ENCODE data around the gene DBNDD2. TPM values are rescaled to one million over a fixed set of nuclear protein-coding genes. Genes with fewer than 3 reads are reported as not detected.

DBNDD2 gene
- total RNA-seq, 1 experiment from 2014 or later: 58.7 TPM

DNA sequence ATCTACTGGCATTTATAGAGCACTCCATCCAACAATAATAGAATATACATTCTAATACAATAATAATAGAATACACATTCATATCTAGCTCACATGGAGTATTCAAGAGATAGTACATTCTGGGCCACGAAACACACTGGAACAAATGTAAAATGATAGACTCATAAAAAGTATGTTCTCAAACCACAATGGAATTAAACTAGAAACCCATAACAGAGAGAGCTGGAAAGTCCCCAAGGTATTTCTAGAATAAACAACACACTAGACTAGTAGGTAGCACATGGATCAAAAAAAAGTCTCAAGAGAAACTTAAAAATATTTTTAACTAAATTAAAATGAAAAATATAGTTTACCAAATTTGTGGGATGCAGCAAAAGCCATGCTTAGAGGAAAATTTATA, 20.8 kb upstream of the DBNDD2 start:
- TF ChIP-seq, protein P1, sequence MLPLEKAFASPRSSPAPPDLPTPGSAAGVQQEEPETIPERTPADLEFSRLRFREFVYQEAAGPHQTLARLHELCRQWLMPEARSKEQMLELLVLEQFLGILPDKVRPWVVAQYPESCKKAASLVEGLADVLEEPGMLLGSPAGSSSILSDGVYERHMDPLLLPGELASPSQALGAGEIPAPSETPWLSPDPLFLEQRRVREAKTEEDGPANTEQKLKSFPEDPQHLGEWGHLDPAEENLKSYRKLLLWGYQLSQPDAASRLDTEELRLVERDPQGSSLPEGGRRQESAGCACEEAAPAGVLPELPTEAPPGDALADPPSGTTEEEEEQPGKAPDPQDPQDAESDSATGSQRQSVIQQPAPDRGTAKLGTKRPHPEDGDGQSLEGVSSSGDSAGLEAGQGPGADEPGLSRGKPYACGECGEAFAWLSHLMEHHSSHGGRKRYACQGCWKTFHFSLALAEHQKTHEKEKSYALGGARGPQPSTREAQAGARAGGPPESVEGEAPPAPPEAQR (CRISPR knock-in tag; IDR thresholded peaks at IDR 0.05): no peak
- TF ChIP-seq EMX1 (CRISPR knock-in tag; IDR thresholded peaks at IDR 0.05) (no peak), ZNF263 (CRISPR knock-in tag; IDR thresholded peaks at IDR 0.05; ENCODE audit: low read depth) (no peak), RORB (CRISPR knock-in tag; IDR thresholded peaks at IDR 0.05) (no peak)
- TF ChIP-seq, protein P2, sequence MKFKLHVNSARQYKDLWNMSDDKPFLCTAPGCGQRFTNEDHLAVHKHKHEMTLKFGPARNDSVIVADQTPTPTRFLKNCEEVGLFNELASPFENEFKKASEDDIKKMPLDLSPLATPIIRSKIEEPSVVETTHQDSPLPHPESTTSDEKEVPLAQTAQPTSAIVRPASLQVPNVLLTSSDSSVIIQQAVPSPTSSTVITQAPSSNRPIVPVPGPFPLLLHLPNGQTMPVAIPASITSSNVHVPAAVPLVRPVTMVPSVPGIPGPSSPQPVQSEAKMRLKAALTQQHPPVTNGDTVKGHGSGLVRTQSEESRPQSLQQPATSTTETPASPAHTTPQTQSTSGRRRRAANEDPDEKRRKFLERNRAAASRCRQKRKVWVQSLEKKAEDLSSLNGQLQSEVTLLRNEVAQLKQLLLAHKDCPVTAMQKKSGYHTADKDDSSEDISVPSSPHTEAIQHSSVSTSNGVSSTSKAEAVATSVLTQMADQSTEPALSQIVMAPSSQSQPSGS (CRISPR knock-in tag; IDR thresholded peaks at IDR 0.05; ENCODE audit: borderline replicate concordance, low read depth): no peak
- TF ChIP-seq, protein P3, sequence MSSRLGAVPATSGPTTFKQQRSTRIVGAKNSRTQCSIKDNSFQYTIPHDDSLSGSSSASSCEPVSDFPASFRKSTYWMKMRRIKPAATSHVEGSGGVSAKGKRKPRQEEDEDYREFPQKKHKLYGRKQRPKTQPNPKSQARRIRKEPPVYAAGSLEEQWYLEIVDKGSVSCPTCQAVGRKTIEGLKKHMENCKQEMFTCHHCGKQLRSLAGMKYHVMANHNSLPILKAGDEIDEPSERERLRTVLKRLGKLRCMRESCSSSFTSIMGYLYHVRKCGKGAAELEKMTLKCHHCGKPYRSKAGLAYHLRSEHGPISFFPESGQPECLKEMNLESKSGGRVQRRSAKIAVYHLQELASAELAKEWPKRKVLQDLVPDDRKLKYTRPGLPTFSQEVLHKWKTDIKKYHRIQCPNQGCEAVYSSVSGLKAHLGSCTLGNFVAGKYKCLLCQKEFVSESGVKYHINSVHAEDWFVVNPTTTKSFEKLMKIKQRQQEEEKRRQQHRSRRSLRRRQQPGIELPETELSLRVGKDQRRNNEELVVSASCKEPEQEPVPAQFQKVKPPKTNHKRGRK (CRISPR knock-in tag; IDR thresholded peaks at IDR 0.05; ENCODE audit: borderline replicate concordance): no peak
- TF ChIP-seq, protein P4, sequence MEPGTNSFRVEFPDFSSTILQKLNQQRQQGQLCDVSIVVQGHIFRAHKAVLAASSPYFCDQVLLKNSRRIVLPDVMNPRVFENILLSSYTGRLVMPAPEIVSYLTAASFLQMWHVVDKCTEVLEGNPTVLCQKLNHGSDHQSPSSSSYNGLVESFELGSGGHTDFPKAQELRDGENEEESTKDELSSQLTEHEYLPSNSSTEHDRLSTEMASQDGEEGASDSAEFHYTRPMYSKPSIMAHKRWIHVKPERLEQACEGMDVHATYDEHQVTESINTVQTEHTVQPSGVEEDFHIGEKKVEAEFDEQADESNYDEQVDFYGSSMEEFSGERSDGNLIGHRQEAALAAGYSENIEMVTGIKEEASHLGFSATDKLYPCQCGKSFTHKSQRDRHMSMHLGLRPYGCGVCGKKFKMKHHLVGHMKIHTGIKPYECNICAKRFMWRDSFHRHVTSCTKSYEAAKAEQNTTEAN (CRISPR knock-in tag; IDR thresholded peaks at IDR 0.05): no peak
- TF ChIP-seq, protein P5, sequence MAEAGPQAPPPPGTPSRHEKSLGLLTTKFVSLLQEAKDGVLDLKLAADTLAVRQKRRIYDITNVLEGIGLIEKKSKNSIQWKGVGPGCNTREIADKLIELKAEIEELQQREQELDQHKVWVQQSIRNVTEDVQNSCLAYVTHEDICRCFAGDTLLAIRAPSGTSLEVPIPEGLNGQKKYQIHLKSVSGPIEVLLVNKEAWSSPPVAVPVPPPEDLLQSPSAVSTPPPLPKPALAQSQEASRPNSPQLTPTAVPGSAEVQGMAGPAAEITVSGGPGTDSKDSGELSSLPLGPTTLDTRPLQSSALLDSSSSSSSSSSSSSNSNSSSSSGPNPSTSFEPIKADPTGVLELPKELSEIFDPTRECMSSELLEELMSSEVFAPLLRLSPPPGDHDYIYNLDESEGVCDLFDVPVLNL (CRISPR knock-in tag; IDR thresholded peaks at IDR 0.05; ENCODE audit: borderline replicate concordance, low read depth): no peak
- TF ChIP-seq, protein P6, sequence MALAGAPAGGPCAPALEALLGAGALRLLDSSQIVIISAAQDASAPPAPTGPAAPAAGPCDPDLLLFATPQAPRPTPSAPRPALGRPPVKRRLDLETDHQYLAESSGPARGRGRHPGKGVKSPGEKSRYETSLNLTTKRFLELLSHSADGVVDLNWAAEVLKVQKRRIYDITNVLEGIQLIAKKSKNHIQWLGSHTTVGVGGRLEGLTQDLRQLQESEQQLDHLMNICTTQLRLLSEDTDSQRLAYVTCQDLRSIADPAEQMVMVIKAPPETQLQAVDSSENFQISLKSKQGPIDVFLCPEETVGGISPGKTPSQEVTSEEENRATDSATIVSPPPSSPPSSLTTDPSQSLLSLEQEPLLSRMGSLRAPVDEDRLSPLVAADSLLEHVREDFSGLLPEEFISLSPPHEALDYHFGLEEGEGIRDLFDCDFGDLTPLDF (CRISPR knock-in tag; IDR thresholded peaks at IDR 0.05): no peak
- Mint-ChIP-seq H3K9me3 (no peaks in the 10 kb centered on the region), H3K4me3 (no peak overlapping the region), H3K27me3 (ENCODE audit: low read depth) (no peaks in the 10 kb centered on the region; the same call in none of the 2 replicates), H3K27ac (no peak overlapping the region), H3K4me1 (no peaks in the 10 kb centered on the region), H3K36me3 (no peaks in the 10 kb centered on the region)
- ChIA-PET CTCF (interaction anchor here (1.0 to 3.5 kb wide), 2 partner anchors 14 to 50 kb away, joined by 3 to 14 read pairs; no protein-coding TSS in a partner anchor), POLR2A (no interaction called here)
- ATAC-seq (no peak), DNase-seq (ENCODE audit: low spot score) (no peak)

DNA sequence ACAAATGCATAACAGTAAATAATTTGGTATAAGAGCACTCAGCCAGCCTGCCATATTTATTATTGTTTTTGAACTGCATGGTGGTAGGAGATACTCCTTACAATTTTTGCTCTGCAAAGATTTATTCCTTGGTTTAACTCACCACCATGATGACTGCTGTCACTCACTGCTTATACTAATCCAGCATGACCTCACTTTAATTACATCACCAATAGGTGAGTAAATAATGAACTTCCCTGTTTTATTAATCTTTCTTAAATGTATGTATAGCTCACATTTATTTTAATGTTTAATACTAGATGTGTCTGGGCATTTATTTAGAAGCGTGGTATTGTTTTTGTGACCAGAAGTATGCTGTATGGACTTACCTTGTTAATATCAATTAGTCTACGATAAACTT, 17.2 kb upstream of the DBNDD2 start:
- Mint-ChIP-seq H3K27me3 (ENCODE audit: low read depth) (no peaks in the 10 kb centered on the region; the same call in 1 of the 2 replicates), H3K9me3 (no peaks in the 10 kb centered on the region), H3K4me3 (no peak overlapping the region), H3K4me1 (no peaks in the 10 kb centered on the region), H3K27ac (no peak overlapping the region), H3K36me3 (no peaks in the 10 kb centered on the region)
- DNase-seq (ENCODE audit: low spot score) (no peak), ATAC-seq (no peak)
- POLR2A ChIA-PET: no interaction called here
- TF ChIP-seq NFYB (CRISPR knock-in tag; conservative IDR thresholded peaks at IDR 0.05; ENCODE audit: low read depth) (no peak), ZNF232 (CRISPR knock-in tag; IDR thresholded peaks at IDR 0.05) (no peak), SOX15 (CRISPR knock-in tag; IDR thresholded peaks at IDR 0.05) (no peak), ZNF396 (CRISPR knock-in tag; IDR thresholded peaks at IDR 0.05; ENCODE audit: borderline replicate concordance) (no peak)
- TF ChIP-seq, protein P3 (CRISPR knock-in tag; IDR thresholded peaks at IDR 0.05; ENCODE audit: borderline replicate concordance): no peak
- CTCF ChIA-PET: interaction anchor here (2.8 kb wide), 1 partner anchor 17 kb away, joined by 25 read pairs; no protein-coding TSS in a partner anchor
